Activated naive CD8-positive, alpha-beta T cell treated with anti-CD3 and anti-CD28 coated beads, Interleukin-2, amount 10 ng/mL, durations not matched to agents 7 days and 5 days (primary cell): ENCODE data around the gene FILIP1L. TPM values are rescaled to one million over a fixed set of nuclear protein-coding genes. Genes with fewer than 3 reads are reported as not detected.
"Not testable (repeated sequence)": the region's sequence is repeated elsewhere in the genome, so short reads cannot be mapped to it uniquely, and the experiment has no call there.

Experiments used
- ATAC-seq: fragments of 150-1000 bp; cut with Tn5 transposase; one replicate; pipeline ENCODE4 v1.10.0; 2021; ENCODE audit warnings: low read depth, moderate library complexity
- POLR2A ChIA-PET: fragments of 350-600 bp; sonication (Branson Sonifier 250); formaldehyde crosslinking; loops from one replicate; lab custom pipeline; 2021; ENCODE audit warnings: antibody characterized with exemption; lab: Charles Lee
- DNase-seq: peaks from one replicate; pipeline ENCODE4 v3.0.0; 2021
- H3K27ac Mint-ChIP-seq: one replicate; pipeline ENCODE4 v1.8.0; 2022; ENCODE audit warnings: mild to moderate bottlenecking, mixed read lengths
- H3K27me3 Mint-ChIP-seq: one replicate; pipeline ENCODE4 v1.8.0; 2022; ENCODE audit warnings: mild to moderate bottlenecking, moderate library complexity, mixed read lengths
- H3K36me3 Mint-ChIP-seq: one replicate; pipeline ENCODE4 v1.8.0; 2021; ENCODE audit warnings: mild to moderate bottlenecking, mixed read lengths
- H3K4me1 Mint-ChIP-seq: one replicate; pipeline ENCODE4 v1.8.0; 2021; ENCODE audit warnings: mixed read lengths
- H3K4me3 Mint-ChIP-seq: one replicate; pipeline ENCODE4 v1.8.0; 2022; ENCODE audit warnings: mild to moderate bottlenecking, moderate library complexity, mixed read lengths
- H3K9me3 Mint-ChIP-seq: one replicate; pipeline ENCODE4 v1.8.0; 2021; ENCODE audit warnings: mixed read lengths
- total RNA-seq, 2 experiments: library from RNA; stranded (reverse); gene quantifications; one replicate each; pipeline ENCODE4 v1.2.3, GENCODE V29; 2021

FILIP1L gene
- total RNA-seq, 2 experiments from 2014 or later = 2.0 to 2.4 TPM

DNA sequence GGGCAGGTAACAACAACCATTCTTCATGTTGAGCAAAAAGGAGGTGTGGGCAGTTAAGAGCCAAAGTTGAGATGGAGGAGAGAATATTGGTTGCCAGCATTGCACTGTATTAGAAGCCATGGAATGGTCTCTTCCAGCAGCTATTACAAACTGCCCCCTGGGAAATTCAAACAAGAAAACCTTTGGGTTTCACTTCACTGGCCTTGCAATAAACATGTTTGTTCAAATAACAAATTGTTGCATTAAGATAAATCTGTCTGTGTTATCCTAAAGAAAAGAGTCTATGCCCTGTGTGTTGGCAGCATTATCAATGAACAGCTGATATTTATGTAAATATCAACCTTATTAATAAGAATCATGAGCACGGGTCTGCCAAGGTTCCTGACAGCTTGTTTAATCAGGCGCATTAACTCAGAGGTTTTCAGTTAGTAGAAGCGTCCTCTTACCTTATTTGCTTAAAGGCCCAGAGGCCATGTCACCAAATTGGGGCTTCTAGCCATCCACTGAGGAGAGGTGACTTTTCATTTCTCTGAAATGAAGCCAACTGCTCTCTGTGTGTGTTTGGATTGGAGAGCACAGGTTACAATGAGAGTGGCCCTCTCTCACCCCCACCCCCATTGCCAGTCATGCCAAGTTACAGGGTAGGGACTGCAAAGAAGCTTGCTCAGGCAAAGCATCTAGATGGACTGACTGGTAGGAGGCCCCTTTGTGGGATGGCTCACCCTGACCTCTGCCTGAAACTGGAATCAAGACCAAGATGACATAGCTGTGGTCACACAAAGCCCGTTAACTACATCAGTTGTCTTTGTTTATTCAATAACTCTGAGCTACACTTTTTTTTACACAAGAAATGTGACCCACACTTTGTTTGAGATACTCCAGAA is 10.5 kb downstream of the FILIP1L start:
- Mint-ChIP-seq H3K9me3 (peaks cover 7% of the 10 kb centered on the region), H3K27ac (peak overlapping the region; percentile 62), H3K4me3 (no peak overlapping the region), H3K36me3 (peaks cover 56% of the 10 kb centered on the region), H3K27me3 (no peaks in the 10 kb centered on the region), H3K4me1 (peaks cover 49% of the 10 kb centered on the region)
- ATAC-seq = peak; percentile 35
- DNase-seq = no peak
- POLR2A ChIA-PET = interaction anchor here (1.2 to 2.5 kb wide), 2 partner anchors 28 to 30 kb away, joined by 3 to 9 read pairs; no protein-coding TSS in a partner anchor

DNA sequence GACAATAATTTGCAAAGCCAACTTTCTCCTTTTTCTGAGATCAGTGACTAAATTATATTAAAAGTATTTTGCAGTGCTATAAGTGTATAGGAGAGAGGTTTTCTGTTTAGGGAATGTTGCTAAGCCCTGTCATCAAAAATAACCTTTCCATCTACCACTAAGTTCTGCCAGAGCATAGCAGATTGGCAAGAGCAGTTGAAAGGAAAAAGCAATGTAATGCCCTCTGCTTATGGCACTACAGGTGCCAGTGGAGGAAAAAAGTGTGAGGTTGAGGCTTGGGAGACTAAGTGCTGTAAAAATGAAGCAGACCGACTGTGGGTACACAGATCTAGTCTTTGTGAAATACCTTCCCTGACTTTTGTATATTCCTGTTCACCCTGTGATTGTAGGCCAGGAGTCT is 11.5 kb downstream of the FILIP1L start:
- ATAC-seq (no peak), DNase-seq (no peak)
- peaks cover 44% of the 10 kb centered on the region for H3K4me1 Mint-ChIP-seq
- H3K9me3 Mint-ChIP-seq = peaks cover 7% of the 10 kb centered on the region
- no peaks in the 10 kb centered on the region for H3K27me3 Mint-ChIP-seq
- H3K27ac Mint-ChIP-seq = peak overlapping the region; percentile 49
- H3K4me3 Mint-ChIP-seq = no peak overlapping the region
- H3K36me3 Mint-ChIP-seq = peaks cover 52% of the 10 kb centered on the region
- POLR2A ChIA-PET = interaction anchor here (1.2 kb wide), 1 partner anchor 27 kb away, joined by 3 read pairs; no protein-coding TSS in a partner anchor

DNA sequence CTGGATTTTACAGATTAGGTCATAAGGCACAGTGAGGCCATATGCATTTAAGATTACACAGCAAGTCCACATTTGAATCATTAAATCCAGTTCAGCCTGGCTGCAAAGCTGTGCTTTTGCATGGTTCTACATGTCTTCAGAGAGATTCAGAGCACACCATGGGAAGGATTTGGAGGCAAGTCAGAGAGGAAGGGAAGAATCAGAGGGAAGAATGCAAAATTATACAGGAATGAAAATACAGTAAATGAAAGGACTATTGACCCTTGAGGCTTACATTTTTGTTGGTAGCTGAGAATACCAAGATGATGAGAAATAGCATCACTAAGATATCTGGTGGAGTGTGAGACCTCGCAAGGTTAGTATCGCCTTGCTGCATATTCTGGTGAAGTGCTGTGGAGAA is 13.9 kb downstream of the FILIP1L start:
- POLR2A ChIA-PET = no interaction called here
- peaks cover 46% of the 10 kb centered on the region for H3K4me1 Mint-ChIP-seq
- H3K4me3 Mint-ChIP-seq = no peak overlapping the region
- peaks cover 3% of the 10 kb centered on the region for H3K9me3 Mint-ChIP-seq
- H3K36me3 Mint-ChIP-seq = peaks cover 52% of the 10 kb centered on the region
- H3K27me3 Mint-ChIP-seq = no peaks in the 10 kb centered on the region
- DNase-seq = no peak
- no peak overlapping the region for H3K27ac Mint-ChIP-seq
- ATAC-seq = no peak

DNA sequence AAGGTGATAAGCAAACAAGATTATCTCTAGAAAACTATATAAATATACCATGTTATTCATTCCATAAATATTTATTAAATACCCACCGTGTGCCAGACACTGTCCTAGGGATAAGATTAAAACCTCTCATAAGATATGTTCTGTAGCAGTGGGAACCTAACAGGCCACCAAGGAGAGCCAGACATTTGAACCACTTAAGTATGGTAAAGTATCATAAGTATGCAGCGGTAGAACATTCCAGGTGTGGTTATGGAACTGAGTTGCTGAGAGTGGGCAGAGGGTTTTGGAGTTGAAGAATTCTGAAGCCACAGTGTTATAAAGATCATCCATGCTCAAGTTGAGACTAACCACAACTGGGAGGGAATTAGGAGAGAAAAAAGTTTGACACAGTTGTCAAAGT is 14.7 kb downstream of the FILIP1L start:
- no peak for DNase-seq
- H3K27me3 Mint-ChIP-seq = no peaks in the 10 kb centered on the region
- H3K4me3 Mint-ChIP-seq = no peak overlapping the region
- H3K27ac Mint-ChIP-seq = peak overlapping the region; percentile 6
- H3K4me1 Mint-ChIP-seq = peaks cover 40% of the 10 kb centered on the region
- H3K9me3 Mint-ChIP-seq = peaks cover 3% of the 10 kb centered on the region
- H3K36me3 Mint-ChIP-seq = peaks cover 48% of the 10 kb centered on the region
- no peak for ATAC-seq
- POLR2A ChIA-PET = no interaction called here

DNA sequence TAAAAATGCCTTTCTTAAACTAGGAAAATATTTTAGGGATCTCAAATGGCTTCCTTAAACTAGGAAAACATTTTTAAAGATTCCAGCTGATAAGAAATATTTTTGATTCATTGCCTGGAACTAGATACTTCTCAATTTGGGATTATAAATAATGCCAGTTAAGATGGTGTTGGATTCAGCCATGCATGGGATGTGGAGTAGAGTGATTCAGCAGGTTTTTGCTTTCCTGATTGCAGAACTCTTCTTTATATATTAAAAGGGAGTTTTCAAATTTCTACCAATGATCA is 15.6 kb downstream of the FILIP1L start:
- DNase-seq (no peak), ATAC-seq (no peak)
- no peak overlapping the region for H3K27ac Mint-ChIP-seq
- no peak overlapping the region for H3K4me3 Mint-ChIP-seq
- peaks cover 3% of the 10 kb centered on the region for H3K9me3 Mint-ChIP-seq
- H3K36me3 Mint-ChIP-seq = peaks cover 47% of the 10 kb centered on the region
- no peaks in the 10 kb centered on the region for H3K27me3 Mint-ChIP-seq
- H3K4me1 Mint-ChIP-seq = peaks cover 34% of the 10 kb centered on the region
- POLR2A ChIA-PET = no interaction called here

DNA sequence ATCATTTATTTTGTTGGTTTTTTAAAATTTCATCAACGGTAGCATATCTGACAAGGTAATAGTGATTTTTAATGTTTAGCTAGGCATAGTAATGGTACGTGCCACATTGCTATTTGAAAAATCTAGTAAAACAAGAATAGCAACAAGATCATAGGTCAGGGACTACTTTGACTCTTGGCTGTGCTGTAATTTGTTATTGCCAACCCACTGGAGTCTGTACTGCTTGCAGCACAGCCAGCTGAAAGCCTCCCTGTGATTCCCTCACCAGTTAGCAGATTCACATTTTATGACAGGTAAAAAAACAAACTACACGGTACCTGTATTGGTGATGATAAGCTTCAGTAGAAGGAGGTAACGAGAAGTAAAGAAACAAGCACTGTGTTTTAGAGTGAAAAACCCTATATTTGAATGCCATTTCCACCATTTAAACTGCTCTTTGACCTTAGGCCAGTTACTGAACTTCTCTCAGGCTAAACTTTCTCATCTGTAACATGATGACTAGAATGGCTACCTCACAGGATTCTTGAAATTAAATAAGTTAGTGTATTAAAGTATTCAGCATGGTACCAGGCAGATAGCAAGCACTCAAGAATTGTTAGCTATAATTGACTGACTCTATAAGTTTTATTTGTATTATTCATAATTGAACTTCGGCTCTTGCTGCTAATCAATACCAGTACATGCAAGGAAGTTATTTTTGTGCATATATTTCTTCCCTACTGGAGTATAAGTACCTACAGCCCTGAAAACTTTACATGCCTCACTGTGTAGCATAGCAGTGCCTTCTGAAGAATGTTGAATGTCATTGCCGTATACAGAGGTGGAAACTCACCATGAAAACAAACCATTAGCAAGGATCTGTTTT is 16.1 kb downstream of the FILIP1L start:
- Mint-ChIP-seq H3K27me3 (no peaks in the 10 kb centered on the region), H3K36me3 (peaks cover 47% of the 10 kb centered on the region), H3K4me1 (peaks cover 33% of the 10 kb centered on the region), H3K9me3 (peaks cover 3% of the 10 kb centered on the region), H3K27ac (no peak overlapping the region), H3K4me3 (no peak overlapping the region)
- DNase-seq (no peak), ATAC-seq (no peak)
- POLR2A ChIA-PET = no interaction called here

DNA sequence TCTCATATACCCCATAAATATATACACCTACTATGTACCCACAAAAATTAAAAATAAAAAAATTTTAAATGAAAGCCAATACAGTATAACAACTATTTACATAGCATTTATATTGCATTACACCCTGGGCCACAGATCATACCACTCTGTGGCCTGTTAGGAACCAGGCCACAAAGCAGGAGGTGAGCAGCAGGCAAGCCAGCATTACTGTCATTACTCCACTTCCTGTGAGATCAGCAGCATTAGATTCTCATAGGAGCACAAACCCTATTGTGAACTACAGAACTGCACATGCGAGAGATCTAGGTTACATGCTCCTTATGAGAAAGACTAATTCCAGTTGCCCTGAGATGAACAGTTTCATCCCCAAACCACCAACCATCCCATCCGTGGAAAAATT is 17.4 kb downstream of the FILIP1L start:
- POLR2A ChIA-PET = no interaction called here
- Mint-ChIP-seq H3K4me1 (peaks cover 29% of the 10 kb centered on the region), H3K36me3 (peaks cover 42% of the 10 kb centered on the region), H3K9me3 (peaks cover 3% of the 10 kb centered on the region), H3K27me3 (no peaks in the 10 kb centered on the region), H3K4me3 (peak overlapping the region; percentile 34), H3K27ac (peak overlapping the region; percentile 72)
- ATAC-seq = peak; percentile 98
- no peak for DNase-seq

DNA sequence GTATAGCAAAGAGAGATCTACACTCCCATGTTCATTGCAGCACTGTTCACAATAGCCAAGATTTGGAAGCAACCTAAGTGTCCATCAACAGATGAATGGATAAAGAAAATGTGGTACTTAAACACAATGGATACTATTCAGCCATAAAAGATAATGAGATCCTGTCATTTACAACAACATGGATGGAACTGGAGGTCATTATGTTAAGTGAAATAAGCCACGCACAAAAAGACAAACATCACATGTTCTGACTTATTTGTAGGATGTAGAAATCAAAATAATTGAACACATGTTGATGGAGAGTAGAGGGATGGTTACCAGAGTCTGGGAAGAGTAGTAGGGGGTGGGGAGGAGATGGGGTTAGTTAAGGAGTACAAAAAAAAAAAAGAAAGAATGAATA is 18.0 kb downstream of the FILIP1L start:
- H3K4me3 Mint-ChIP-seq, ATAC-seq, H3K27me3 Mint-ChIP-seq, H3K9me3 Mint-ChIP-seq, DNase-seq, POLR2A ChIA-PET: not testable (repeated sequence)
- peaks cover 41% of the 10 kb centered on the region for H3K36me3 Mint-ChIP-seq
- peaks cover 29% of the 10 kb centered on the region for H3K4me1 Mint-ChIP-seq
- H3K27ac Mint-ChIP-seq = peak overlapping the region; percentile 76

DNA sequence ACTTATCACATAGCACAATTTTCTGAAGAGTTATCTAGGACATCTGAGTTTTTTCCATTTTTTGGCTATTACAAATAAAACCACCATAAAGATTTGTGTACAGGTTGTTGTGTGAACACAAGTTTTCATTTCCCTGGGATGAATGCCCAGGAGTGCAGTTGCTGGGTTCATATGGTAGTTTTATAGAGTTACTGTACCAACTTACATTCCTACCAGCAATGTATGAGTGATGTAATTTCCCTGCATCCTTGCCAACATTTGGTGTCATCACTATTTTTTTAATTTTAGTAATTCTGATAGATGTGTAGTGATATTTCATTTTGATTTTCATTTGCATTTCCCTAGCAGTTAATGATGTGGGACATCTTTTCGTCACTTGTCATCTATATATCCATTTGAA is 20.5 kb downstream of the FILIP1L start:
- Mint-ChIP-seq H3K4me1 (peaks cover 40% of the 10 kb centered on the region), H3K36me3 (peaks cover 28% of the 10 kb centered on the region), H3K27me3 (no peaks in the 10 kb centered on the region), H3K27ac (no peak overlapping the region), H3K9me3 (no peaks in the 10 kb centered on the region), H3K4me3 (no peak overlapping the region)
- no peak for DNase-seq
- POLR2A ChIA-PET = interaction anchor here (0.7 kb wide), 1 partner anchor 17 kb away, joined by 3 read pairs; no protein-coding TSS in a partner anchor
- ATAC-seq = no peak

DNA sequence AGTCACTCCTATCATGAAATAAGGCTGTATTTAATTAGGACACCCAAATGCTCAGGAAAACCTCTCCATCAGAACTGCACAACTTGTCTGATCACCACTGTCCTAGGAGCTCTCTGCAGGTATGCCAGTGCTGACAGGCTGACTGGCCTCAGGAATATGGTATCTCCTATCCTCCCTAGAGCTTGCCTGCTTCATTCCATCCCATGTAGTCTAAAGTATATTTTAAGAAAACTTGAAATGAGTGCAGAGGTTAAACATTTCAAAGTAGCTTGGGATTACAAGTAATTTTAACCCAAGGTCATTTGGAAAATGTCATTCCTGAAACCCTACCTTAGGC is 23.7 kb downstream of the FILIP1L start:
- POLR2A ChIA-PET = interaction anchor here (1.4 to 6.6 kb wide), 2 partner anchors 15 to 16 kb away, joined by 3 to 42 read pairs; no protein-coding TSS in a partner anchor

DNA sequence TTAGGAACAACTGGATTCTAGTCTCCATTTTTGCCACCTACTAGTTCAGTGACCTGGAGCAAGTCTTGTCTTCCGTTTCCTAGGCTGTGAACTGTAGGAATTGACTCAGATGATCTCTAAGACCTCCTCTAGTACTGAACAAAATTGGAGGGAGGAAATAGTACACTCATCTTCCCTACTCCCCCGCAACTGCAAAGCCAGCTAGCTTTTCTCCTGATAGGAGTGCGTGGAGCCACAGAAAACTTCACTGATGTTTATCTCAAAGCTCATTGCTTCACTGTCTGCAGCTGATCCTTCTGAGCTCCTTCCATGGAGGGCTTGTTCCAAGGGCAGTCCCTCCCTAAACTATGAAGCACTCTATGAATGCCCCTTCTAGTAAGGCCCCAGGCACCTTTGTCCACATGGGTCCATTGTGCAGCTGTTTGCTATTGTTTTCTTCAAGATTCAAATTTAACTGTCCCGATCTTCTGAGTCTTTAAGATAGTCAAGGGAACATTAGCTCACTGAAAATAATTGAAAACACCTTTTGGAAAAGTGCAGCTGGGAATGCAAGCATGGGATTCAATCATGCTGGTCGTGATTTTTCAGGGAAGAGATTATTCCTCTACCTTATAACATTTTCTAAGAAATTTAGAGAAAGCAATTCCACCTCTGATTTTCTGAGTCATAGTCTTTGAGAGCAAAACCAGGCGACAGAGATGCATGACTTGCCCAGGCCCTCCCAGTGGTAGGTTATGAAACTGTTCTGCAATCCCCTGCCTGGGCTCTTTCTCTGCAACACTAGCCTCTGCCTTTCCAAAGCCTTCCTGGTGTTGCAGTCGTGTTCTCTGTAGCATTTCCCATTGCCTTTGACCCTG is 24.3 kb downstream of the FILIP1L start:
- DNase-seq (no peak), ATAC-seq (peak; percentile 90)

More for the DNA sequence above, 23.7 kb downstream of the FILIP1L start:
- peak overlapping the region; percentile 37 for H3K27ac Mint-ChIP-seq
- no peak overlapping the region for H3K4me3 Mint-ChIP-seq
- DNase-seq (no peak), ATAC-seq (peak; percentile 37)
- no peaks in the 10 kb centered on the region for H3K27me3 Mint-ChIP-seq
- peaks cover 28% of the 10 kb centered on the region for H3K36me3 Mint-ChIP-seq
- H3K4me1 Mint-ChIP-seq = peaks cover 42% of the 10 kb centered on the region
- peaks cover 1% of the 10 kb centered on the region for H3K9me3 Mint-ChIP-seq

DNA sequence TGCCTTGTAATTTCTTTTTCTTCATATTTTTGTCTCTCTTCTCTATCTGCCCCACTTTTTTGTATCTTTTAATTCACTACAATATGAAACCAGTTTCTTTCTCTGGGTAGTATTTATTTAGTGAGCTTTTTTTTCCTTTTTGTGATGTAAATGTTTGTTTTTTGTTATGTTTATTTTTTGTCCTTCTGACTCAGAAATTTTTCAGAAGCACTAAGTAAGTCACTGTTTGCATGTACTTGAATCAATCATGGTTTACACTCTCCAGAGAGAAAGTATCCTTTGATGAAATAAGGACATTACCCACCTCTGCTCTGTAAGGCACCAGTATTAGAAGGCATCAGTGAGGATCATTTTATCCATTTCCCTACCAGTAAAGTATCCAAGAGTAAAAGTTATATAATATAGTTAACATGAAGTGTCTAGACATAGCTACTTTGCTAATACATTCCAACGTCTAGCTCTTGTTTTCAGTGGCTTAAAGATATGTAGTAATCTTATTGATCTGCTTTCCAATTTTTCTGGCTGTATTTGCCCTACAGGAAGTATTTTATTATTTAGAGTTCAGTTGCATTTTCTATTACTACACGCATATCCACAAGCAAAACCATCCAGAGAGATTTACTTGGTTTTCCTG is 25.4 kb downstream of the FILIP1L start:
- peaks cover 44% of the 10 kb centered on the region for H3K4me1 Mint-ChIP-seq
- POLR2A ChIA-PET = interaction anchor here (6.6 kb wide), 1 partner anchor 14 kb away, joined by 42 read pairs; no protein-coding TSS in a partner anchor
- H3K4me3 Mint-ChIP-seq = peak overlapping the region; percentile 52
- H3K9me3 Mint-ChIP-seq = peaks cover 1% of the 10 kb centered on the region
- DNase-seq = no peak
- H3K36me3 Mint-ChIP-seq = peaks cover 23% of the 10 kb centered on the region
- no peak for ATAC-seq
- no peaks in the 10 kb centered on the region for H3K27me3 Mint-ChIP-seq
- peak overlapping the region; percentile 50 for H3K27ac Mint-ChIP-seq

More for the DNA sequence above, 24.3 kb downstream of the FILIP1L start:
- Mint-ChIP-seq H3K4me1 (peaks cover 44% of the 10 kb centered on the region), H3K27me3 (no peaks in the 10 kb centered on the region), H3K27ac (peak overlapping the region; percentile 37), H3K36me3 (peaks cover 28% of the 10 kb centered on the region), H3K4me3 (peak overlapping the region; percentile 2), H3K9me3 (peaks cover 1% of the 10 kb centered on the region)
- POLR2A ChIA-PET = interaction anchor here (0.8 to 6.6 kb wide), 4 partner anchors 15 to 55 kb away, joined by 3 to 42 read pairs (median 4); no protein-coding TSS in a partner anchor
